Astrocyte of the spinal cord (primary cell): Measurements from ENCODE around the gene SSBP2.

Experiments used
- DNase-seq: peaks from one replicate; pipeline ENCODE4 v3.0.0; 2011; ENCODE audit warnings: low read depth, low spot score
- H3K4me3 ChIP-seq: 2 replicates; pipeline ENCODE4 v1.5.1; 2011; ENCODE audit warnings: low read depth, mild to moderate bottlenecking, low read length, moderate library complexity
- CTCF ChIP-seq: IDR thresholded peaks from 2 replicates; pipeline ENCODE4 v1.5.1; 2012; ENCODE audit warnings: low read depth, mild to moderate bottlenecking, low read length, inconsistent platforms
- in situ Hi-C: cut with HindIII; loops from 2 replicates; pipeline ENCODE4 v1.10.0; 2017; ENCODE audit warnings: low sequenced_read_pairs

The SSBP2 gene

GRCh38 chr5:81370912-81371311 lies 380.0 kb downstream of the SSBP2 start:
- TF ChIP-seq CTCF: no peak
- in situ Hi-C loops: no loop called here
- H3K4me3 ChIP-seq: no peak overlapping the region
- no peak for DNase-seq

- H3K4me3 ChIP-seq: no peak overlapping the region
- no peak for TF ChIP-seq CTCF
- in situ Hi-C loops: no loop called here
- no peak for DNase-seq
Observed at GRCh38 chr5:81365541-81365940, 385.4 kb downstream of the SSBP2 start.

- no peak overlapping the region for H3K4me3 ChIP-seq
- DNase-seq: no peak
- in situ Hi-C loops: no loop called here
- TF ChIP-seq CTCF: no peak
Observed at GRCh38 chr5:81363093-81363871, 387.6 kb downstream of the SSBP2 start.
